ENCODE results near the gene FBLN2.

The FBLN2 gene

DNA sequence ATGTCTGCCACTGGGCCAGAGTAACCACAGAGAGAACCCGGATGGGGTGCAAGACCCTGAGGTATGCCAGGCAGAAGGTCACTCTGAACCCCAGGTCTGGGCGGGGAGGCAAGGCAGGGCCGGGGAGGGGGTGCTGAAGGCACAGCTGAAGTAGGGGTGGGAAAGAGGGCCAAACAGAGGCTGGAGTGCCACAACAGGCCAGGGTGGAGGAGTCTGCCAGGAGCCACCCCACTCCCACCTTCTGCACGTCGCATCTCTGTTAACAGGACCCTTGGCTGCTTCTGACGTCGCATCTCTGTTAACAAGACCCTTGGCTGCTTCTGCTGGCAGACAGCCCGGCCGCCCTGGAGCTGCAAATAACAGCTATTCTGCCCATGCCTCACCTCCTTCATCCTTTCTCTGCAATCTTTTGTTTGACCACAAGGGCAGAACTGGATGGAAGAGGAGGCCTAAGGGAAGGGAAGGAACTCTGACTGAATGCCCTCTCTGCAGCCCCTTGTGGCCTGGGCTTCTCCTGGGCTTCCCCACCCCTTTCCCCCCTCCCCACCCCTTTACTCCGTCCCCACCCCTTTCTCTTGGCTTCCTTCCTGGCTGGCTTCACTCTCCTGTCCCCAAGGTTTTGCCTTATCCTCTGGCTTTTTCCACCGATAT, 20.6 kb upstream of the FBLN2 start:
- Histone ChIP-seq H3K36me3 (ENCODE audit: control insufficient read depth in 1 of 2, insufficient read depth in 2 of 2, low read depth in 1 of 2, low read length in 2 of 2) (no peaks in the 10 kb centered on the region), H3K9ac (ENCODE audit: low read length) (no peak overlapping the region), H3K4me2 (ENCODE audit: low read length, poor library complexity, severe bottlenecking) (no peak overlapping the region), H2BK12ac (ENCODE audit: low read length in 2 of 2) (no peak overlapping the region), H2BK120ac (ENCODE audit: low read depth, low read length) (no peak overlapping the region), H3K27ac (ENCODE audit: low read length, poor library complexity, severe bottlenecking) (no peak overlapping the region), H4K91ac (ENCODE audit: low read length) (no peak overlapping the region), H2BK15ac (ENCODE audit: low read depth, poor library complexity, severe bottlenecking) (no peak overlapping the region), H3K4me1 (ENCODE audit: control insufficient read depth, insufficient read depth, low read depth, low read length) (peaks cover 10% of the 10 kb centered on the region), H3K18ac (ENCODE audit: low read depth in 1 of 2, low read length in 2 of 2) (no peak overlapping the region), H2BK5ac (ENCODE audit: low read depth, low read length, poor library complexity, severe bottlenecking) (no peak overlapping the region), H3K14ac (ENCODE audit: low read length in 2 of 2) (no peak overlapping the region), H4K8ac (ENCODE audit: low read length) (no peak overlapping the region), H3K27me3 (ENCODE audit: control insufficient read depth in 1 of 2, insufficient read depth in 1 of 2, low read length in 2 of 2) (peaks cover 0 to 11% of the 10 kb centered on the region in 2 experiments), H3K23ac (ENCODE audit: low read length in 2 of 2) (no peak overlapping the region), H3K4ac (ENCODE audit: low read depth in 1 of 2, low read length in 2 of 2) (no peak overlapping the region), H3K79me1 (replicated peaks; ENCODE audit: low read length, poor library complexity, severe bottlenecking) (no peaks in the 10 kb centered on the region), H3K4me3 (ENCODE audit: insufficient read depth in 1 of 2, low read depth in 1 of 2, low read length in 2 of 2) (no peak overlapping the region), H2AFZ (ENCODE audit: low read depth, low read length) (no peak overlapping the region), H2AK5ac (ENCODE audit: low read length, severe bottlenecking) (no peak overlapping the region), H3K9me3 (ENCODE audit: control insufficient read depth, low read length) (no peaks in the 10 kb centered on the region)
- peak; percentile 37 for DNase-seq
- 66% methylated on average over 8 of the region's 11 CpGs for WGBS

DNA sequence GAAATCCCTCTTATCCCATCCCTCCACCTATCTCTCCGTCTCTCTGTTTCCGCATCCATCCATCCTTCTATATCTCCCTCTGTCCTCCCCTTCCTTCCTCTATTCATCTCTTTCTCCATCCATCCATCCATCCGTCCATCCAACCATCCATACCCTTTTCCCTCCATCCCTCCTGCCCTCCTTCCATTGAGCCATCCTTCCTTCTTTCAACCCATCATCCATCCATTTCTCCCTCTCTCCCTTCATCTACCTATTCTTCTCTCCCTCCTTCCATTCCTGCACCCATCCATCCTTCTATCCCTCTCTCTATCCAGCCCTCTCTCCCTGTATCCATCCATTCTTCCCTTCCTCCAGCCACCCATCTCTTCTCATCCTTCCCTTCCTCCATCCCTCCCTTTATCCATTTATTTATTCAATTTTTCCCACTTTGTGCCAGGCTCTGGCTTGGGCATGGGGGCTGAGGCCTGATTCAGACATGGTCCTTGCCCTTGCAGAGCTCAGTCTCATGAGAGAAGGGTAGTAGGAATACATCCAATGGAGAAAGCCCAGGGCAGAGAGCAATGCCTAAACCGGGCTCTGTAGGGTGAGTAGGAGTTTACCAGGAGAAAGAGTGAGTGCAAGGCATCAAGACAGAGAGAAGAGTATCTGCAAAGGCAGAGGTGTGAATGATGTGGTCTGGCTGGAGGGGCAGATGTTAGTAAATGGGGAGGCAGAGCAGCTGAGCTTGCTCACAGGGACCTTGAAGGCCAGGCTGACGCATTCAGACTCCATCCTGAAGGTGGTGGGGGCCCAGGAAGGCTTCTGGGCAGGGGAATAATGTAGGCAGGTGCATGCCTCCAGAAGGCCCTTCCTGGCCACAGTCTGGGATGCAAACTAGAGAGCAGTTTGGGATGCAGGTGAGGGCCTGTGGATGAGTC, 19.5 kb upstream of the FBLN2 start:
- WGBS: 68% methylated on average over 5 of the region's 5 CpGs
- H3K4me3 ChIP-seq (ENCODE audit: insufficient read depth in 1 of 2, low read depth in 1 of 2, low read length in 2 of 2): no peak overlapping the region
- no peak overlapping the region for H2BK15ac ChIP-seq (ENCODE audit: low read depth, poor library complexity, severe bottlenecking)
- no peak overlapping the region for H2AK5ac ChIP-seq (ENCODE audit: low read length, severe bottlenecking)
- H3K4me1 ChIP-seq (ENCODE audit: control insufficient read depth, insufficient read depth, low read depth, low read length): peaks cover 12% of the 10 kb centered on the region
- no peak overlapping the region for H3K4ac ChIP-seq (ENCODE audit: low read depth in 1 of 2, low read length in 2 of 2)
- H3K9ac ChIP-seq (ENCODE audit: low read length): peak overlapping the region; percentile 52
- H2BK120ac ChIP-seq (ENCODE audit: low read depth, low read length): no peak overlapping the region
- no peak overlapping the region for H4K91ac ChIP-seq (ENCODE audit: low read length)
- no peak overlapping the region for H4K8ac ChIP-seq (ENCODE audit: low read length)
- H3K36me3 ChIP-seq (ENCODE audit: control insufficient read depth in 1 of 2, insufficient read depth in 2 of 2, low read depth in 1 of 2, low read length in 2 of 2): no peaks in the 10 kb centered on the region
- no peak overlapping the region for H3K23ac ChIP-seq (ENCODE audit: low read length in 2 of 2)
- no peak overlapping the region for H3K14ac ChIP-seq (ENCODE audit: low read length in 2 of 2)
- no peak overlapping the region for H3K18ac ChIP-seq (ENCODE audit: low read depth in 1 of 2, low read length in 2 of 2)
- H3K9me3 ChIP-seq (ENCODE audit: control insufficient read depth, low read length): no peaks in the 10 kb centered on the region
- H3K27me3 ChIP-seq (ENCODE audit: control insufficient read depth in 1 of 2, insufficient read depth in 1 of 2, low read length in 2 of 2): peaks cover 0 to 18% of the 10 kb centered on the region in 2 experiments
- H2AFZ ChIP-seq (ENCODE audit: low read depth, low read length): no peak overlapping the region
- H3K79me1 ChIP-seq (replicated peaks; ENCODE audit: low read length, poor library complexity, severe bottlenecking): no peaks in the 10 kb centered on the region
- no peak for DNase-seq
- no peak overlapping the region for H3K4me2 ChIP-seq (ENCODE audit: low read length, poor library complexity, severe bottlenecking)
- no peak overlapping the region for H3K27ac ChIP-seq (ENCODE audit: low read length, poor library complexity, severe bottlenecking)
- H2BK12ac ChIP-seq (ENCODE audit: low read length in 2 of 2): no peak overlapping the region
- H2BK5ac ChIP-seq (ENCODE audit: low read depth, low read length, poor library complexity, severe bottlenecking): no peak overlapping the region

DNA sequence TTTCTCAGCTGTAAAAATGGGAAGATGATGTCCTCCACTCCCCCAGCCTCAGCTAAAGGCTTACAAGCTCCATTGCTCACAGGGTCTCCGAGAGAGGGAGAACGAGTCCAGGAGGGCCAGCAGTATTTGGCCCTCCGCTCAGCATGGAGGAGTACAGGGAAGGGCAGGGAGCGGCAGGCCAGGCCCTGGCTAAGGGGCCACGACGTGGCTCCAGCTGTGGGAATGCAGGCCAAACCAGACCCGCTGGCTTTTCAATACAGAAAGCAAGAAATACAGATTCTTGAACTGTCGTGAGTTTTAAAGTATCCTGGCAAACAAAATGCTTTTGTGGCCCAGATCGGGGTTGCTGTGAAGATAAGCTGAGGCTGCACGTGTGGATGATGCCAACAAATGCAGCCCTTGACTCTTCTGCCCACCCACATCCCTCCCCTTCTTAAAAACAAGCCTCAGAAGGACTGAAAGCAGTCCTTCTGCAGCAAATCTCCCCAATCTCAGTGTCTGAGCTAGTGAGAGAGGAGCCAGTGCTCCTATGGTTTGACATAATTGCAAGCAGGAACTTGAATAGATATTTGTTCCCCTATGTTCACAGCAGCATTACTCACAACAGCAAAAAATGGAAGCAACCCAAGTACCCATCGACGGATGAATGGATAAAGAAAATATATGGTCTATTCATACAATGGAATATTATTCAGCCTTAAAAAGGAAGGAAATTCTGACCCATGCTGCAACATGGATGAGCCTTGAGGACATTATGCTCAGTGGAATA, 18.5 kb upstream of the FBLN2 start:
- Histone ChIP-seq H3K27me3 (ENCODE audit: control insufficient read depth in 1 of 2, insufficient read depth in 1 of 2, low read length in 2 of 2) (peaks cover 0 to 18% of the 10 kb centered on the region in 2 experiments), H3K4me1 (ENCODE audit: control insufficient read depth, insufficient read depth, low read depth, low read length) (peaks cover 14% of the 10 kb centered on the region), H3K9ac (ENCODE audit: low read length) (peak overlapping the region; percentile 52), H2BK120ac (ENCODE audit: low read depth, low read length) (no peak overlapping the region), H3K4me2 (ENCODE audit: low read length, poor library complexity, severe bottlenecking) (no peak overlapping the region), H3K27ac (ENCODE audit: low read length, poor library complexity, severe bottlenecking) (no peak overlapping the region), H4K91ac (ENCODE audit: low read length) (no peak overlapping the region), H3K18ac (ENCODE audit: low read depth in 1 of 2, low read length in 2 of 2) (no peak overlapping the region), H3K4ac (ENCODE audit: low read depth in 1 of 2, low read length in 2 of 2) (no peak overlapping the region), H3K9me3 (ENCODE audit: control insufficient read depth, low read length) (no peaks in the 10 kb centered on the region), H3K79me1 (replicated peaks; ENCODE audit: low read length, poor library complexity, severe bottlenecking) (no peaks in the 10 kb centered on the region), H2BK15ac (ENCODE audit: low read depth, poor library complexity, severe bottlenecking) (no peak overlapping the region), H2AK5ac (ENCODE audit: low read length, severe bottlenecking) (no peak overlapping the region), H4K8ac (ENCODE audit: low read length) (no peak overlapping the region), H2BK5ac (ENCODE audit: low read depth, low read length, poor library complexity, severe bottlenecking) (no peak overlapping the region), H3K14ac (ENCODE audit: low read length in 2 of 2) (no peak overlapping the region), H3K4me3 (ENCODE audit: insufficient read depth in 1 of 2, low read depth in 1 of 2, low read length in 2 of 2) (no peak overlapping the region), H2BK12ac (ENCODE audit: low read length in 2 of 2) (no peak overlapping the region), H3K23ac (ENCODE audit: low read length in 2 of 2) (no peak overlapping the region), H3K36me3 (ENCODE audit: control insufficient read depth in 1 of 2, insufficient read depth in 2 of 2, low read depth in 1 of 2, low read length in 2 of 2) (no peaks in the 10 kb centered on the region), H2AFZ (ENCODE audit: low read depth, low read length) (no peak overlapping the region)
- DNase-seq: no peak
- WGBS: 85% methylated on average over 10 of the region's 12 CpGs

GRCh38 chr3:13532085-13532484, 16.8 kb upstream of the FBLN2 start:
- no peak overlapping the region for H3K27ac ChIP-seq (ENCODE audit: low read length, poor library complexity, severe bottlenecking)
- no peak overlapping the region for H3K4me3 ChIP-seq (ENCODE audit: insufficient read depth in 1 of 2, low read depth in 1 of 2, low read length in 2 of 2)
- H3K9ac ChIP-seq (ENCODE audit: low read length): peak overlapping the region; percentile 27
- H4K8ac ChIP-seq (ENCODE audit: low read length): no peak overlapping the region
- no peak for DNase-seq
- WGBS: 67% methylated on average over 4 of the region's 9 CpGs
- no peak overlapping the region for H4K91ac ChIP-seq (ENCODE audit: low read length)
- no peak overlapping the region for H2AFZ ChIP-seq (ENCODE audit: low read depth, low read length)
- no peak overlapping the region for H3K23ac ChIP-seq (ENCODE audit: low read length in 2 of 2)
- peaks cover 0 to 18% of the 10 kb centered on the region in 2 experiments for H3K27me3 ChIP-seq (ENCODE audit: control insufficient read depth in 1 of 2, insufficient read depth in 1 of 2, low read length in 2 of 2)
- no peak overlapping the region for H2BK15ac ChIP-seq (ENCODE audit: low read depth, poor library complexity, severe bottlenecking)
- H3K9me3 ChIP-seq (ENCODE audit: control insufficient read depth, low read length): no peaks in the 10 kb centered on the region
- H3K79me1 ChIP-seq (replicated peaks; ENCODE audit: low read length, poor library complexity, severe bottlenecking): no peaks in the 10 kb centered on the region
- H2BK12ac ChIP-seq (ENCODE audit: low read length in 2 of 2): no peak overlapping the region
- no peak overlapping the region for H3K4ac ChIP-seq (ENCODE audit: low read depth in 1 of 2, low read length in 2 of 2)
- no peak overlapping the region for H3K4me2 ChIP-seq (ENCODE audit: low read length, poor library complexity, severe bottlenecking)
- no peak overlapping the region for H2BK120ac ChIP-seq (ENCODE audit: low read depth, low read length)
- peaks cover 17% of the 10 kb centered on the region for H3K4me1 ChIP-seq (ENCODE audit: control insufficient read depth, insufficient read depth, low read depth, low read length)
- no peak overlapping the region for H3K14ac ChIP-seq (ENCODE audit: low read length in 2 of 2)
- no peak overlapping the region for H2BK5ac ChIP-seq (ENCODE audit: low read depth, low read length, poor library complexity, severe bottlenecking)
- H2AK5ac ChIP-seq (ENCODE audit: low read length, severe bottlenecking): no peak overlapping the region
- no peaks in the 10 kb centered on the region for H3K36me3 ChIP-seq (ENCODE audit: control insufficient read depth in 1 of 2, insufficient read depth in 2 of 2, low read depth in 1 of 2, low read length in 2 of 2)
- no peak overlapping the region for H3K18ac ChIP-seq (ENCODE audit: low read depth in 1 of 2, low read length in 2 of 2)

Measured in mesenchymal stem cell (in vitro differentiated cells and primary cell).